Endodermal cell (in vitro differentiated cells): ENCODE data around the gene LPIN3. TPM values are rescaled to one million over a fixed set of nuclear protein-coding genes. Genes with fewer than 3 reads are reported as not detected.

Experiments used
- DNase-seq: peaks from one replicate; pipeline ENCODE4 v3.0.0-alpha.2; 2017
- H3K27ac ChIP-seq: 2 replicates; pipeline ENCODE4 v1.5.1; 2013; ENCODE audit warnings: mild to moderate bottlenecking, low read depth, low read length, moderate library complexity
- H3K27me3 ChIP-seq: 2 replicates; pipeline ENCODE4 v1.6.1; 2013; ENCODE audit warnings: mild to moderate bottlenecking, low read length, moderate library complexity; ENCODE audit not compliant: insufficient read depth, control insufficient read depth, poor library complexity, severe bottlenecking
- H3K36me3 ChIP-seq: 2 replicates; pipeline ENCODE4 v1.7.0; 2013; ENCODE audit warnings: mild to moderate bottlenecking, low read length, moderate library complexity; ENCODE audit not compliant: control insufficient read depth, insufficient read depth
- H3K4me1 ChIP-seq: one replicate; pipeline ENCODE4 v1.7.0; 2013; ENCODE audit warnings: low read length; ENCODE audit not compliant: control insufficient read depth, insufficient read depth
- H3K4me3 ChIP-seq: 2 replicates; pipeline ENCODE4 v1.5.1; 2013; ENCODE audit warnings: mild to moderate bottlenecking, low read length, moderate library complexity
- H3K9ac ChIP-seq: 2 replicates; pipeline ENCODE4 v1.6.1; 2013; ENCODE audit warnings: mild to moderate bottlenecking, low read length, moderate library complexity; ENCODE audit not compliant: poor library complexity, severe bottlenecking; ENCODE audit errors: extremely low read depth
- H3K9me3 ChIP-seq: 2 replicates; pipeline ENCODE4 v1.6.1; 2013; ENCODE audit warnings: mild to moderate bottlenecking, low read length, moderate library complexity; ENCODE audit not compliant: control insufficient read depth
- H3K27ac Mint-ChIP-seq: 2 replicates; pipeline ENCODE4 v1.8.0; 2020; ENCODE audit warnings: mixed read lengths
- H3K27me3 Mint-ChIP-seq: 2 replicates; pipeline ENCODE4 v1.8.0; 2021; ENCODE audit warnings: mild to moderate bottlenecking, mixed read lengths; ENCODE audit not compliant: insufficient read depth
- H3K36me3 Mint-ChIP-seq: 2 replicates; pipeline ENCODE4 v1.8.0; 2020; ENCODE audit warnings: low read depth, mixed read lengths
- H3K4me1 Mint-ChIP-seq: 2 replicates; pipeline ENCODE4 v1.8.0; 2020; ENCODE audit warnings: mixed read lengths
- H3K4me3 Mint-ChIP-seq: 2 replicates; pipeline ENCODE4 v1.8.0; 2020; ENCODE audit warnings: mild to moderate bottlenecking, moderate library complexity, mixed read lengths
- H3K9me3 Mint-ChIP-seq: 2 replicates; pipeline ENCODE4 v1.8.0; 2020; ENCODE audit warnings: mild to moderate bottlenecking, mixed read lengths
- CTCF ChIP-seq: fragments of 200-600 bp; sonication (generic); conservative IDR thresholded peaks from 2 replicates; pipeline ENCODE4 v1.5.0; 2021; ENCODE audit warnings: antibody characterized with exemption, mild to moderate bottlenecking
- WGBS, 2 experiments: methylation state at CpG; one replicate each; pipeline versions ENCODE4 v1.1.5 to v1.1.7; 2013; ENCODE audit warnings: missing lambda C conversion rate in 2 of 2, mixed read lengths in 1 of 2; ENCODE audit not compliant: insufficient coverage in 1 of 2, insufficient read length in 1 of 2; 5-methylcytosine and 5-hydroxymethylcytosine counted together
- total RNA-seq, 2 donors: library from RNA; stranded (reverse); fragmentation: NEBNext Ultra II Directional in 1 of 2; extraction: Animal tissue kit (Norgen Biotek cat#: 25700) in 1 of 2; gene quantifications; 2 replicates in 1 of 2; 3 replicates in 1 of 2; pipeline ENCODE4 v1.2.1, GENCODE V29; 2021

The LPIN3 gene
- total RNA-seq, 2 donors from 2014 or later = 13.1 to 13.2 TPM

GRCh38 chr20:41391587-41392001 is 51.0 kb downstream of the LPIN3 start:
- Histone ChIP-seq H3K9me3 (no peaks in the 10 kb centered on the region), H3K27ac (peak overlapping the region; percentile 40), H3K9ac (no peak overlapping the region), H3K4me3 (no peak overlapping the region), H3K27me3 (no peaks in the 10 kb centered on the region), H3K36me3 (no peaks in the 10 kb centered on the region), H3K4me1 (peaks cover 3% of the 10 kb centered on the region)
- no peaks in the 10 kb centered on the region for H3K27me3 Mint-ChIP-seq
- no peak for TF ChIP-seq CTCF
- DNase-seq = peak; percentile 54
- H3K9me3 Mint-ChIP-seq = no peaks in the 10 kb centered on the region
- 79 to 89% methylated on average over 6 to 10 of the region's 10 CpGs for WGBS, 2 experiments
- H3K27ac Mint-ChIP-seq = no peak overlapping the region
- H3K4me3 Mint-ChIP-seq = no peak overlapping the region
- peaks cover 11% of the 10 kb centered on the region for H3K4me1 Mint-ChIP-seq
- H3K36me3 Mint-ChIP-seq = no peaks in the 10 kb centered on the region

GRCh38 chr20:41392295-41392694 is 51.7 kb downstream of the LPIN3 start:
- no peak for TF ChIP-seq CTCF
- Histone ChIP-seq H3K4me3 (no peak overlapping the region), H3K36me3 (no peaks in the 10 kb centered on the region), H3K27ac (peak overlapping the region; percentile 40), H3K9ac (no peak overlapping the region), H3K27me3 (no peaks in the 10 kb centered on the region), H3K4me1 (peaks cover 3% of the 10 kb centered on the region), H3K9me3 (no peaks in the 10 kb centered on the region)
- Mint-ChIP-seq H3K27ac (no peak overlapping the region), H3K36me3 (no peaks in the 10 kb centered on the region), H3K9me3 (no peaks in the 10 kb centered on the region), H3K4me3 (no peak overlapping the region), H3K27me3 (no peaks in the 10 kb centered on the region), H3K4me1 (peaks cover 11% of the 10 kb centered on the region)
- WGBS, 2 experiments = 89 to 100% methylated on average over 1 of the region's 1 CpG
- DNase-seq = no peak

GRCh38 chr20:41392871-41393704 is 52.5 kb downstream of the LPIN3 start:
- Histone ChIP-seq H3K4me3 (no peak overlapping the region), H3K9me3 (no peaks in the 10 kb centered on the region), H3K36me3 (no peaks in the 10 kb centered on the region), H3K9ac (no peak overlapping the region), H3K27me3 (no peaks in the 10 kb centered on the region), H3K27ac (peak overlapping the region; percentile 78), H3K4me1 (peaks cover 3% of the 10 kb centered on the region)
- no peak for DNase-seq
- Mint-ChIP-seq H3K4me1 (peaks cover 9% of the 10 kb centered on the region), H3K9me3 (no peaks in the 10 kb centered on the region), H3K4me3 (no peak overlapping the region), H3K27ac (no peak overlapping the region), H3K36me3 (no peaks in the 10 kb centered on the region), H3K27me3 (no peaks in the 10 kb centered on the region)
- WGBS, 2 experiments = 90 to 100% methylated on average over 3 to 12 of the region's 12 CpGs
- TF ChIP-seq CTCF = no peak
